ENCODE measurements around the gene UQCC5. TPM values are rescaled to one million over a fixed set of nuclear protein-coding genes. Genes with fewer than 3 reads are reported as not detected.

The UQCC5 gene
- polyA plus RNA-seq, 1 donor, result 14.0 TPM

DNA sequence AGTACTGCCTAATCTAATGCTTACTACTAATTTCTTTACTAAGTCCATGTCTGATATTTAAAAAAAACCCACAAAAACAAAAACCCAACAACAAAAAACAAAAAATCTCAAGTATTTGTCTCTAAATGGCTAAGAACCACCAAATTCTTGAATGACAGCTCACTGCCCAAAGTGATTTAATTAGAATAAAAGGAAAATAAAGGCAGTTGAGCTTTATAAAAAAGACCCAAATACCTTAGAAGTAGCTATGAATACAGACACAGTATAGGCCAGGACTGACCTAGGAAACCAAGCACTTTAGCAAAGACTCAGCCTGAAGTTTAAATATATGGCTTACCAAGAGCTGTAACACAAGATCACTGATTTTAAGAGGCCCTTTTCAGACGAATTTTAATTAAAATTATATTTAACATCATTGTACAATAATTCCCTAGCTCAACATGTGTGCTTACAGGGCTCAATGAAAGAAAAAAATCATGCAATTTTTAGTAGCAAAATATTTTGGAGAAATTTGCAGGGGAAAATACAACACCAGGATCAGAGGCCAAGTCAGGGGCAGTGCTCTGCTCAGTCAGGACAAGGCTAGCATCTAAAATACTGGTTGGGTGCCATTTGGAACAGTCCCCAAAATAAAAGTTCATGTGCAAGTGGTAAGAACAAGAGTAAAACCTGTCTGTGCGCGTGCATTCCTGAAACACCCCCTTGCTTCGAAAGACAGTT lies 24.8 kb downstream of the UQCC5 start:
- DNase-seq, result no peak

GRCh38 chr3:52563984-52564383 lies 27.6 kb downstream of the UQCC5 start:
- no peak for DNase-seq

- no peak for DNase-seq
Observed at GRCh38 chr3:52568069-52568468, 31.7 kb downstream of the UQCC5 start.

DNA sequence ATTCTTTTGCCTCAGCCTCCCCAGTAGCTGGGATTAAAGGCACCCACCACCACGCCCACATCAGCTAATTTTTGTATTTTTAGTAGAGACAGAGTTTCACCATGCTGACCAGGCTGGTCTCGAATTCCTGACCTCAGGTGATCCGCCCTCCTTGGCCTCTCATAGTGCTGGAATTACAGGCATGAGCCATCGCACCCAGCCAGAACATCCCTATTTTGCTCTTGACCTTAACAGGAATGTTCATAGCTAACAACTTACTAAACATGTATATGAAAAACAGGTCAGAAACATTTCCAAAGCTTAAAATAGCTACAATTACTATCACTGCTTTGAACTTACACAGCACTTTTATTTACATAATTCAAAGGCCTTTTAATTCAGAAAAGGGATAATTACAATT lies 33.7 kb downstream of the UQCC5 start:
- no peak for DNase-seq

DNA sequence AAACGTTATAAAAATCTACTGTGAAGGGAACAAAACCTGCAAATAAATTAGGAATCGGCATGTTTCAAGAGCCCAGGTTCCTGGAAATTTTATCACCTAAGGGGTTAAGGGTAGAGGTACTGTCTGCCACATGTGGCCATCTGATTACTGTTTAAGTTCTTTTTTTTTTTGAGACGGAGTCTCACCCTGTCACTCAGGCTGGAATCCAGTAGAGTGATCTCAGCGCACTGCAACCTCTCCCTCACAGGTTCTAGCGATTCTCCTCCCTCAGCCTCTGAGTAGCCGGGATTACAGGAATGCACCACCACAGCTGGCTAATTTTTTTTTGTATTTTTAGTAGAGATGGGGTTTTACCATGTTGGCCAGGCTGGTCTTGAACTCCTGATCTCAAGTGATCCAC lies 35.8 kb downstream of the UQCC5 start:
- no peak for DNase-seq

GRCh38 chr3:52574056-52574965 lies 37.9 kb downstream of the UQCC5 start:
- no peak for DNase-seq

Other genes starting within 250 kb of the UQCC5 start
- gene GLYCTK, start 248.8 kb upstream of the UQCC5 start, polyA plus RNA-seq (ENCODE audit: insufficient read length), result 32.9 TPM
- 14.8 TPM for gene DNAH1, start 220.3 kb upstream of the UQCC5 start, polyA plus RNA-seq (ENCODE audit: insufficient read length)
- 80.3 TPM for gene BAP1, start 126.6 kb upstream of the UQCC5 start, polyA plus RNA-seq (ENCODE audit: insufficient read length)
- 14.5 TPM for gene PHF7, start 125.9 kb upstream of the UQCC5 start, polyA plus RNA-seq (ENCODE audit: insufficient read length)
- gene SEMA3G, start 91.5 kb upstream of the UQCC5 start, polyA plus RNA-seq (ENCODE audit: insufficient read length), result 19.1 TPM
- 6.2 TPM for gene TNNC1, start 82.6 kb upstream of the UQCC5 start, polyA plus RNA-seq (ENCODE audit: insufficient read length)
- gene NISCH, start 81.0 kb upstream of the UQCC5 start, polyA plus RNA-seq (ENCODE audit: insufficient read length), result 130 TPM
- gene STAB1, start 41.3 kb upstream of the UQCC5 start, polyA plus RNA-seq (ENCODE audit: insufficient read length), result 37.6 TPM
- 159 TPM for gene NT5DC2, start 2.7 kb upstream of the UQCC5 start, polyA plus RNA-seq (ENCODE audit: insufficient read length)
- gene PBRM1, start 149.3 kb downstream of the UQCC5 start, polyA plus RNA-seq (ENCODE audit: insufficient read length), result 70.0 TPM
- 113 TPM for gene GNL3, start 149.4 kb downstream of the UQCC5 start, polyA plus RNA-seq (ENCODE audit: insufficient read length)
- 139 TPM for gene GLT8D1, start 169.2 kb downstream of the UQCC5 start, polyA plus RNA-seq (ENCODE audit: insufficient read length)
- gene SPCS1, start 169.5 kb downstream of the UQCC5 start, polyA plus RNA-seq (ENCODE audit: insufficient read length), result 150 TPM
- gene NEK4, start 234.3 kb downstream of the UQCC5 start, polyA plus RNA-seq (ENCODE audit: insufficient read length), result 31.5 TPM
- not detected for gene ITIH1, start 241.0 kb downstream of the UQCC5 start, polyA plus RNA-seq (ENCODE audit: insufficient read length)